GM19463 (cell line): Measurements from ENCODE around the gene IGSF9.

Source experiments
- ATAC-seq: cut with Tn5 transposase; IDR thresholded peaks from one replicate; pipeline ENCODE4 v1.9.1; 2021; ENCODE audit warnings: mild to moderate bottlenecking, moderate library complexity; ENCODE audit not compliant: unreplicated experiment

Gene IGSF9

GRCh38 chr1:159973350-159973940 is 28.0 kb upstream of the IGSF9 start:
- ATAC-seq, result no peak

GRCh38 chr1:159972443-159973205 is 27.2 kb upstream of the IGSF9 start:
- no peak for ATAC-seq

- ATAC-seq, result no peak
Measured at GRCh38 chr1:159970932-159971342, 25.5 kb upstream of the IGSF9 start.

- ATAC-seq, result no peak
Measured at GRCh38 chr1:159968901-159969300, 23.5 kb upstream of the IGSF9 start.

- ATAC-seq, result no peak
Measured at GRCh38 chr1:159965263-159965662, 19.9 kb upstream of the IGSF9 start.

- no peak for ATAC-seq
Measured at GRCh38 chr1:159964144-159964543, 18.7 kb upstream of the IGSF9 start.

GRCh38 chr1:159962176-159962575 is 16.8 kb upstream of the IGSF9 start:
- ATAC-seq, result no peak

- ATAC-seq, result no peak
Measured at GRCh38 chr1:159961636-159962035, 16.2 kb upstream of the IGSF9 start.

GRCh38 chr1:159960721-159961381 is 15.4 kb upstream of the IGSF9 start:
- ATAC-seq, result no peak

GRCh38 chr1:159959451-159959850 is 14.0 kb upstream of the IGSF9 start:
- no peak for ATAC-seq

GRCh38 chr1:159958719-159959380 is 13.4 kb upstream of the IGSF9 start:
- ATAC-seq, result peak; percentile 72

- no peak for ATAC-seq
Measured at GRCh38 chr1:159957824-159958268, 12.4 kb upstream of the IGSF9 start.

GRCh38 chr1:159955456-159955855 is 10.0 kb upstream of the IGSF9 start:
- no peak for ATAC-seq

- no peak for ATAC-seq
Measured at GRCh38 chr1:159953536-159954515, 8.4 kb upstream of the IGSF9 start, which contains the start of gene SLAMF9. TSS of gene SLAMF9 (minus strand) at chr1:159954237. CDS start at chr1:159954137, 100 bp downstream.

- ATAC-seq, result no peak
Measured at GRCh38 chr1:159952932-159953331, 7.5 kb upstream of the IGSF9 start.

- ATAC-seq, result no peak
Measured at GRCh38 chr1:159951551-159951950, 6.1 kb upstream of the IGSF9 start.

- ATAC-seq, result no peak
Measured at GRCh38 chr1:159951016-159951415, 5.6 kb upstream of the IGSF9 start.

GRCh38 chr1:159949981-159950381 is 4.6 kb upstream of the IGSF9 start:
- ATAC-seq, result no peak

GRCh38 chr1:159949123-159949522 is 3.7 kb upstream of the IGSF9 start:
- ATAC-seq, result no peak

GRCh38 chr1:159947942-159948341 is 2.5 kb upstream of the IGSF9 start:
- ATAC-seq, result no peak
